ENCODE measurements around the gene CCDC195. TPM values are rescaled to one million over a fixed set of nuclear protein-coding genes. Genes with fewer than 3 reads are reported as not detected.

CCDC195 gene, protein sequence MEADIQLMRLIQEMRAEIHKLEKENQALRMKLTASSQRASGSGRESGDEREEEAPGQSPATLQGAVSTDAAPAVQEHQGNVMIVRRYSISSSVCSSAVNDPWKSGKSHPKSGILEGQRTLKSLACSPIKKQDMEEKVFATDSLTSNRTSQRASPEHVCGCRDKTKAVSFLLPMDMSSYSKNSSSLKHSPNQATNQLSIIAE
- total RNA-seq, result not detected
- polyA plus RNA-seq, result not detected
- long read RNA-seq, donor 1, result 0 reads
- long read RNA-seq, donor 2, result 0 reads
- long read RNA-seq, donor 3, result 0 reads
- long read RNA-seq, donor 4, result 0 reads
- long read RNA-seq, donor 5, result 0 reads
- long read RNA-seq, donor 6, result 0 reads
- long read RNA-seq, donor 7, result 0 reads
- long read RNA-seq, donor 8, result 0 reads
- long read RNA-seq, donor 9, result 0 reads
- long read RNA-seq, donor 10, result 0 reads

DNA sequence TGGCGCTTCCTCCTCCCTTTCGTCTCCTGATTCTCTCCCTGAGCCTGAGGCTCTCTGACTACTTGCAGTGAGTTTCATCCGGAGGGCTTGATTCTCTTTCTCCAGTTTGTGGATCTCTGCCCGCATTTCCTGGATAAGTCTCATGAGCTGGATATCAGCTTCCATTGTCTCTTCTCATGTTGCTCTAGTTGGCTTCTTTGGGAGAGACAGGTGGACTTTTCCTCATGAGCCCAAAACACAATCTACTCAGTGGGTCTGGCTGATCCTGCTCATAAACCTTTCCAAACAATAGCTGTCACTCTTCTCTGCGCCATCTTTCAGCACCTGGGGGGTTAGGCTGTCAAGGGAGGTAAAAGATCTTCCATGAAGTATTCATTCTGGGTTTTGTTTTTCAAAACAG is at the start of gene CCDC195:
Gene CCDC195 (minus strand): TSS at position 165 of the 400 bp plus-strand sequence. CDS start 0 bp downstream, at position 165.
- intact Hi-C loops (cut with DNase I), result no loop called here
- WGBS, 4 donors, result 84 to 94% (median 88%) methylated on average over 5 of the region's 5 CpGs
- H3K27me3 ChIP-seq, result no peaks in the 10 kb centered on the region
- no peaks in the 10 kb centered on the region for H3K4me1 ChIP-seq (replicated peaks in 1 of 2)
- no peak for TF ChIP-seq POLR2A (IDR thresholded peaks at IDR 0.05)
- TF ChIP-seq, protein P1, sequence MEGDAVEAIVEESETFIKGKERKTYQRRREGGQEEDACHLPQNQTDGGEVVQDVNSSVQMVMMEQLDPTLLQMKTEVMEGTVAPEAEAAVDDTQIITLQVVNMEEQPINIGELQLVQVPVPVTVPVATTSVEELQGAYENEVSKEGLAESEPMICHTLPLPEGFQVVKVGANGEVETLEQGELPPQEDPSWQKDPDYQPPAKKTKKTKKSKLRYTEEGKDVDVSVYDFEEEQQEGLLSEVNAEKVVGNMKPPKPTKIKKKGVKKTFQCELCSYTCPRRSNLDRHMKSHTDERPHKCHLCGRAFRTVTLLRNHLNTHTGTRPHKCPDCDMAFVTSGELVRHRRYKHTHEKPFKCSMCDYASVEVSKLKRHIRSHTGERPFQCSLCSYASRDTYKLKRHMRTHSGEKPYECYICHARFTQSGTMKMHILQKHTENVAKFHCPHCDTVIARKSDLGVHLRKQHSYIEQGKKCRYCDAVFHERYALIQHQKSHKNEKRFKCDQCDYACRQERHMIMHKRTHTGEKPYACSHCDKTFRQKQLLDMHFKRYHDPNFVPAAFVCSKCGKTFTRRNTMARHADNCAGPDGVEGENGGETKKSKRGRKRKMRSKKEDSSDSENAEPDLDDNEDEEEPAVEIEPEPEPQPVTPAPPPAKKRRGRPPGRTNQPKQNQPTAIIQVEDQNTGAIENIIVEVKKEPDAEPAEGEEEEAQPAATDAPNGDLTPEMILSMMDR (IDR thresholded peaks at IDR 0.05), result no peak
- H3K36me3 ChIP-seq (replicated peaks in 1 of 2), result no peaks in the 10 kb centered on the region
- H3K9me3 ChIP-seq (replicated peaks in 1 of 3), result no peaks in the 10 kb centered on the region
- H3K27ac ChIP-seq, result no peak within 1 kb of the TSS
- DNase-seq, result no peak
- no peak within 1 kb of the TSS for H3K4me3 ChIP-seq

DNA sequence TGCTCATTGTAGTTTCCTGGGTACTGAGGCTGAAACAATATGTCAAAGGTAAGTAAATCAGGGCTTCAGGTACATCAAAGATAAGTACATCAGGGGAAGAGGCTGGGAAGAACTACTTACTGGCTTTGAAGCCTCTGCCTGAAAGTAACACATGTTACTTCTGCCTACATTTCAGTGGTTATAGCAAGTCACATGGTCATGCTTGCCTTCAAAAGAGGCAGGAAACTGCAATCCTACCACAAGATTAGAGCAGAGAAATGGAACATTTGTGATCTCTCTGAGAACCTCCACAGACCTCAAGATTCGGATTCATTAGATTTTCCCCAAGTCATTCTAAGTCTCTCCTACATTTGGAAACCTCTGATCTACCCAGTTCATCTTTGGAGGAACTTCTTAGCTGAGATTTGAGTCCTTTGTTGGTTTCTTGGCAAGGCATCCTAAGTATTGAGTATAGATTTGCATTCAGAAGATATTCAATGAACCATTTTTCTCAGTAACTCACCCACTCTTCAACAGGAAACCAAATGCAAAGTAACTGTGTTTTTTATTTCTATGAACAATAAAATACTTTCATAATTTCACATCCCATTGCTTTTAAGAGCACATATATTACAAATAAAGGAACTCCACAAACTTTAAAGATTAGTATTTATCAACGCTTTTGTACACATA is 48.5 kb upstream of the CCDC195 start:
- Histone ChIP-seq H3K27ac (no peak overlapping the region), H3K36me3 (replicated peaks in 1 of 2) (peaks cover 0 to under 1% of the 10 kb centered on the region in 2 donors), H3K4me1 (replicated peaks in 1 of 2) (no peaks in the 10 kb centered on the region), H3K27me3 (no peaks in the 10 kb centered on the region), H3K9me3 (replicated peaks in 1 of 3) (no peaks in the 10 kb centered on the region), H3K4me3 (no peak overlapping the region)
- TF ChIP-seq, protein P1 (IDR thresholded peaks at IDR 0.05), result no peak
- no peak for TF ChIP-seq POLR2A (IDR thresholded peaks at IDR 0.05)
- 88 to 98% (median 92%) methylated on average over 2 of the region's 2 CpGs for WGBS, 4 donors
- intact Hi-C loops (cut with DNase I), result no loop called here
- no peak for DNase-seq

DNA sequence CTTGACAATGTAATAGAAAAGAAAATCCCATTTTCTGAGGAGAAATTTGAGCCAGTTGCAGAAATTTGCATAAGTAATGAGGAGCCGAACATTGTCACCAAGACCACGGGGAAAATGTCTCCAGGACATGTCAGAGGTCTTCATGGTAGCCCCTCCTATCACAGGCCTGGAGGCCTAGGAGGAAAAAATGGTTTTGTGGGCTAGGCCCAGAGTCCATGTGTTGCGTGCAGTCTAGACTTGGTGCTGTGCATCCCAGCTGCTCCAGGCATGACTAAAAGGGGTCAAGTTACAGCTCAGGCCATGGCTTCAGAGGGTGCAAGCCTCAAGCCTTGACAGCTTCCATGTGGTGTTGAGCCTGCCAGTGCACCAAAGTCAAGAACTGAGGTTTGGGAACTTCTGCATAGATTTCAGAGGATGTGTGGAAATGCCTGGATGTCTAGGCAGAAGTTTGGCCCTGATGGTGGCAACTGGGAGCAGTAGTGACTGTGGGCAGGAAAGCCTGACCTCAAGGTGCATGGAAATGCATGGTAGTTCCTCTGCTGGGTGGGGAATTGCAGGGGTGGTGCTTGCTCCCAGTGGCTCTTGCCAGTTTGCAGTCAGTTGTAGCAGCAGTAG is 41.9 kb upstream of the CCDC195 start:
- peaks cover 0 to 5% (median 0%) of the 10 kb centered on the region in 3 donors for H3K9me3 ChIP-seq (replicated peaks in 1 of 3)
- H3K27ac ChIP-seq, result no peak overlapping the region
- H3K36me3 ChIP-seq (replicated peaks in 1 of 2), result no peaks in the 10 kb centered on the region
- no peak for DNase-seq
- no peaks in the 10 kb centered on the region for H3K27me3 ChIP-seq
- no peak for TF ChIP-seq POLR2A (IDR thresholded peaks at IDR 0.05)
- TF ChIP-seq, protein P1 (IDR thresholded peaks at IDR 0.05), result no peak
- intact Hi-C loops (cut with DNase I), result no loop called here
- H3K4me1 ChIP-seq (replicated peaks in 1 of 2), result no peaks in the 10 kb centered on the region
- H3K4me3 ChIP-seq, result no peak overlapping the region
- 83 to 100% (median 87%) methylated on average over 2 to 3 of the region's 3 CpGs for WGBS, 4 donors

Measured in adrenal gland (tissue), 19 donors.